ENCODE results near the gene BACE1-AS.

The BACE1-AS gene

DNA sequence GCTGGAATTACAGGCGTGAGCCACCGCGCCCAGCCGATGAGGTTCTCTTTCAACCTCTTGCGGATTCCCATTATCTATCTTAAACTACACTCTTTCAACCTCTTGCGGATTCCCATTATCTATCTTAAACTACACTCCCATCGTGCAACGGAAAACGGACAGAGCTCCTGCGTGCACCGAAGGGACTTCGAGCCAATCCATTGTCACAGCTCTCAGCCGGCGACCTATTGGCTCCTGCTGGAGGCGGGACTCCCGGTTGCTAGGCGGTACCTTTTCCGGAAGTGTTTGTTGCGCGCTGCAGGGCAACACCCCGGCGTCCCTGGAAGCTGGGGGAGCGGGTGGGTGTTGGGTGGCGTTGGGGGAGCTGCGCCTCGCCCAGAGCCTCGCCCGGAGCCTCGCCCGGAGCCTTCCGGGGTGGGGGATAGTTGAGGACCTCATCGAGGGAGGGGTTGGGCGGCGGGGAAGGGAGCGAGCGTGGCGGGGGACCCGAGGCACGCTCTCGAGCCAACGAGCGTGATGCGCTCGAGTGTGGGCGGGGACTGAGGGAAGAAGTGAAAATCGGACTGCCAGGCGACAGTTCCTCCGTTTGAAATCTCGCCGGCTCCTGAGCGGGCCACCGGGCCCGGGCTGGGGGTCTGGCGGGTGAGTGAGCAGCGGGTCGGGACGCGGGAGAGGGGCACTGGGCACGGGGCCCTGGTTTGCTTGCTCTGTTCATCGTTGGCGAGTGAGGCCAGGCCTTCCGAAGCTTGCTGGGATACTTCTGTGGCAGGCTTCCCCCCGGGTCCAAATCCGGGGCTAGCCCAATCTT is 36.6 kb downstream of the BACE1-AS start, which contains the start of gene CEP164:
Gene CEP164, plus strand, starts transcription at position 288 of the 808 bp plus-strand sequence. CDS start 10,733 bp downstream, outside the sequence.
- peak; percentile 98 for FAIRE-seq

- FAIRE-seq = no peak
Observed at GRCh38 chr11:117328375-117329010, 37.3 kb downstream of the BACE1-AS start.

DNA sequence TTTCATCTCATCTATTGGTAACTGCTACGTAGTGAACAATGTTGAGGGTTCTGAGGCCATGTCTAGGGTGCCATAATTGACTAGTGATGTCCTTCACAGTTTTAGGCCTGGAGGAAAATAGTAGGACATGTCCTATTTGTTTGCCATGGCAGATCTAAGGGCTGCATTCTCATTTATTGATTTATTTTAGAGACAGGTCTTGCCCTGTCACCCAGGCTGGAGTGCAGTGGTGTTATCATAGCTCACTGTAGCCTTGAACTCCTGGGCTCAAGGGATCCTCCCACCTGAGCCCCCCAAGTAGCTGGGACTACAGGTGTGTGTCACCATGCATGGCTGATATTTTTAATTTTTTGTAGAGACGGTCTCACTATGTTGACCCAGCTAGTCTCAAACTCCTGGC is 41.7 kb downstream of the BACE1-AS start:
- FAIRE-seq = no peak

DNA sequence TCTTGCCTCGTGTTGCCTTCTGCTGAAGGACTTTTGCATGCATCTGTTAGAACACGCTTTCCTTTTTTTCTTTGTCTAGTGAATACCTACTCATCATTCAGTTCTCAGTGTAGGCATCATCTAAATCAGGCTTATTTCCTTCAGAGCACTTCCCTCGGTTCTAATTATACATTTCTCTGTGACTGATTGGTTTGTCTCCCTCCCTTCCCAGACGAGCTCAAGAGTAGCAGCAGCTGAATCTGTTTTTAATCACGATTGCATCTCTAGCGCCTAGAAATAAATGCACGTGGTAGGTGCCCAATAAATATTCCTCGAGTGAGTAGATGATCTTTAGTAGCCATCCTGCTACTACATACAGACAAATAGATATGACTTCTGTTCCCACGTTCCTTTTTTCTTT is 42.8 kb downstream of the BACE1-AS start:
- no peak for FAIRE-seq

- FAIRE-seq = no peak
Observed at GRCh38 chr11:117334896-117335295, 43.8 kb downstream of the BACE1-AS start.

GRCh38 chr11:117335399-117335798 is 44.3 kb downstream of the BACE1-AS start:
- no peak for FAIRE-seq

GRCh38 chr11:117337076-117337475 is 45.9 kb downstream of the BACE1-AS start:
- no peak for FAIRE-seq

Data from A204.1 (cell line).